Activated CD8-positive, alpha-beta T cell treated with anti-CD3 and anti-CD28 coated beads, Interleukin-2, amount 10 ng/mL, durations not matched to agents 7 days and 5 days (primary cell): ENCODE measurements around the gene PMP22. TPM values are rescaled to one million over a fixed set of nuclear protein-coding genes. Genes with fewer than 3 reads are reported as not detected.

Experiments
- ATAC-seq: fragments of 150-1000 bp; cut with Tn5 transposase; one replicate; pipeline ENCODE4 v1.10.0; 2021; ENCODE audit warnings: moderate library complexity
- CTCF ChIA-PET: fragments of 350-600 bp; sonication (Branson Sonifier 250); formaldehyde crosslinking; loops from one replicate; lab custom pipeline; 2021; ENCODE audit warnings: antibody characterized with exemption; lab: Charles Lee
- POLR2A ChIA-PET: fragments of 350-600 bp; sonication (Branson Sonifier 250); formaldehyde crosslinking; loops from one replicate; lab custom pipeline; 2021; ENCODE audit warnings: antibody characterized with exemption; lab: Charles Lee
- DNase-seq: peaks from one replicate; pipeline ENCODE4 v3.0.0-alpha.2; 2020
- H3K27ac Mint-ChIP-seq: one replicate; pipeline ENCODE4 v1.8.0; 2021; ENCODE audit warnings: mild to moderate bottlenecking, mixed read lengths
- H3K27me3 Mint-ChIP-seq: one replicate; pipeline ENCODE4 v1.8.0; 2021; ENCODE audit warnings: low read depth, mixed read lengths
- H3K36me3 Mint-ChIP-seq: one replicate; pipeline ENCODE4 v1.8.0; 2021; ENCODE audit warnings: low read depth, mixed read lengths
- H3K4me1 Mint-ChIP-seq: one replicate; pipeline ENCODE4 v1.8.0; 2021; ENCODE audit warnings: low read depth, mixed read lengths
- H3K4me3 Mint-ChIP-seq: one replicate; pipeline ENCODE4 v1.8.0; 2021; ENCODE audit warnings: mild to moderate bottlenecking, mixed read lengths
- H3K9me3 Mint-ChIP-seq: one replicate; pipeline ENCODE4 v1.8.0; 2022; ENCODE audit warnings: mixed read lengths; ENCODE audit not compliant: insufficient read depth
- total RNA-seq, 2 experiments: library from RNA; stranded (reverse); gene quantifications; one replicate each; pipeline ENCODE4 v1.2.3, GENCODE V29; 2021

Gene PMP22
- total RNA-seq: not detected

DNA sequence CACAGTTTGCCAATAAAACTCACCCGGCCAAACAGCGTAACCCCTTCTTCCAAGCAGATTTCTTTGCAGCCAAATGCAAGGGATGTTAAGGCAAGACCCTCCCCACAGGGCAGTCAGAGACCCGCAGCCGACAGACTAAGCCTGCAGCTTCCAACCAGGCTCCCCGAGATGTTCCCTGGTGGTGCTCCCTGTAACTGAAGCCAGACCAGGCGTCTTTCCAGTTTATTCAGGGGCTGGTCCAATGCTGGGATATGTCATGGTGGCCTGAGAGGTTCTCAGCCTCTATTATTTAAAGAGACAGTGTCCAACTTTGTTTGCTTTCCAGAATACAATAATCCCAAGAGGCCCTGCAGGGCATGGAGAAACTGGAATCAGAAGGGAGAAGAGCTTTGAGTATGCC, at the start of gene PMP22:
Gene PMP22, minus strand, starts transcription at position 196 of the 400 bp plus-strand sequence. CDS start 4,599 bp downstream, outside the sequence.
- ATAC-seq (no peak), DNase-seq (no peak)
- H3K27ac Mint-ChIP-seq: no peak within 1 kb of the TSS
- H3K9me3 Mint-ChIP-seq: no peaks in the 10 kb centered on the region
- H3K4me1 Mint-ChIP-seq: peaks cover 18% of the 10 kb centered on the region
- POLR2A ChIA-PET: interaction anchor here (0.6 kb wide), 1 partner anchor 118 kb away, joined by 3 read pairs; no protein-coding TSS in a partner anchor
- CTCF ChIA-PET: no interaction called here
- peaks cover 58% of the 10 kb centered on the region for H3K27me3 Mint-ChIP-seq
- H3K4me3 Mint-ChIP-seq: no peak within 1 kb of the TSS
- H3K36me3 Mint-ChIP-seq: no peaks in the 10 kb centered on the region

DNA sequence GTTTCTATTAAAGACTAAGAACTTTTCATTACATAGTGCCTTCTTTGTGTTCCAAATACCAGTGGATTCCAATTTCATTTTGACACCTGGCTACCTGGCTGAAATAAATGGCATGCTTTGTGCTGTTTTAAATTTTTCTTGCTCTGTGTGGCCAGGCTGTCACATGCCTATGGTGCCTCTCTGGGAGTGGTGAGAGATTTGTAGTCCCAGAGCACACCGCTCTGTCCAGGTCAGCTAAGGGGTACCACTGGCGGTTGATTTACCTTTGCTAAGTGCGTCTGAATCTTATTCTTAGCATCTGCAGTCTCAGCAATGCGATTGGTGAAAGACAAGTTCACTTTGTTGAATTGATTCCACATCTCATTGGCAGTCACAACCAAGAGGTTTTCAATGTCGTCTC, 46.9 kb upstream of the PMP22 start:
- Mint-ChIP-seq H3K27me3 (peaks cover 8% of the 10 kb centered on the region), H3K27ac (no peak overlapping the region), H3K4me1 (no peaks in the 10 kb centered on the region), H3K4me3 (no peak overlapping the region), H3K9me3 (no peaks in the 10 kb centered on the region), H3K36me3 (no peaks in the 10 kb centered on the region)
- DNase-seq (no peak), ATAC-seq (no peak)
- ChIA-PET POLR2A (no interaction called here), CTCF (no interaction called here)

DNA sequence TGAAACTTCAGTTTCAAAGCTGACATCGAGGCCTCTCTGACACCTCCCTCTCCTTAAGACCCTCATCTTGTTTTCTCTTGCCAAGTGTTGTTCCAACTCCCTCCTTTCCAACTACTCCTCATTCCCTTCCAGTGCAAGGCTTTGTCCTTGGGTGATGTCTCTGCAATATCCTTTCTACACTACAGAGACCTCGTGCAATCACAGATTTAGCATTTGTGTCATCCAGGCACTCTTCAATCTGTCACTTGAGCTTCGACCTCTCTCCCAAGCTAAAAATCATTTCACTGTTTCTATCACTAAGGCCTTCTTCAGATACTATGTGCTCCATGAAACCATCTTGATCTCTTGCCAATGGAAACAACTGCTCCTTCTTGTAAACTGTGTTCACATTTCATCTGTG, 44.7 kb upstream of the PMP22 start:
- ATAC-seq (no peak), DNase-seq (no peak)

DNA sequence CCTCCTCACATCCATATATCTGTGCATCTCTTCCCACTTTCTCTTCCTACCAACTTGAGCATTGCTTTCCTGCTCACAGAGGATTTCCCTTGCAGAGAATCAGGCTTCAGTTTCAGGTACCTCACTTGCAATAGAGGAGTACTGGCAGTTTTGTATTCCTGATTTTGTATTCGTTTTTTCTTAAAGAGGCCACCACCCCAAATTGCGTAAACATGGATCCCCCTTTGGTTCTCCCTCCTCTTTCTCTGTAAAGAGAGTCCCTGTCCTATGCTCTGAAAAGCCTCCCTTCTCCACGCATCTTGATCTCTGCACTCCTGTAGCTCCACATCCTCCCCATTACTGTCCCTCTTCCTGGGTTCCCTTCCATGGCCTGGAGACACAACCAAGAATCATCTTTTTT, 44.1 kb upstream of the PMP22 start:
- H3K27me3 Mint-ChIP-seq: peaks cover 4% of the 10 kb centered on the region
- no peak for ATAC-seq
- no peaks in the 10 kb centered on the region for H3K9me3 Mint-ChIP-seq
- no peaks in the 10 kb centered on the region for H3K36me3 Mint-ChIP-seq
- H3K4me1 Mint-ChIP-seq: peaks cover 2% of the 10 kb centered on the region
- no peak for DNase-seq
- H3K4me3 Mint-ChIP-seq: no peak overlapping the region
- H3K27ac Mint-ChIP-seq: no peak overlapping the region
- ChIA-PET POLR2A (no interaction called here), CTCF (no interaction called here)

More for the DNA sequence above, 44.7 kb upstream of the PMP22 start:
- Mint-ChIP-seq H3K36me3 (no peaks in the 10 kb centered on the region), H3K9me3 (no peaks in the 10 kb centered on the region), H3K27ac (no peak overlapping the region), H3K4me1 (peaks cover 2% of the 10 kb centered on the region), H3K27me3 (peaks cover 4% of the 10 kb centered on the region), H3K4me3 (no peak overlapping the region)
- CTCF ChIA-PET: no interaction called here
- POLR2A ChIA-PET: no interaction called here

DNA sequence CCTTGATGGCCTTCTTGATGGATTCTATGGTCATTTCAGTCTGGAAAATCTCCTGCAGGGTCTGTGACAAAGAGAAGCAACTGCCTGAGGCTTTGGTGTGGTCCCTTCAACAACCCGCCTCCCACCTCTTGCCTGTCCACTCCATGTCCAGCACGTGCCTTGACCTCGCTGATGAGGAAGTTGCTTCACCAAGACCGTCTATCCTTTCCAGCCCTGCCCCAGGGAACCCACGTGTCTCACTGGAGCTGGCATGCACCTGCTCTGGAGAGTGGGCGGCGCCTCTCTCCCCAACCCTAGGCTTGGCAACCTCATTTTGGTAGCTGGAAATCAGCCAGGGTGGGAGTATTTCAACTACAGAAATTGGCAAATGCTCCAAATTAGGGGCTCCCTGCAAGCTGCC, 43.6 kb upstream of the PMP22 start:
- H3K27ac Mint-ChIP-seq: no peak overlapping the region
- ATAC-seq: no peak
- DNase-seq: no peak
- H3K9me3 Mint-ChIP-seq: no peaks in the 10 kb centered on the region
- peaks cover 2% of the 10 kb centered on the region for H3K4me1 Mint-ChIP-seq
- H3K4me3 Mint-ChIP-seq: no peak overlapping the region
- H3K27me3 Mint-ChIP-seq: peaks cover 4% of the 10 kb centered on the region
- H3K36me3 Mint-ChIP-seq: no peaks in the 10 kb centered on the region
- POLR2A ChIA-PET: no interaction called here
- CTCF ChIA-PET: no interaction called here

DNA sequence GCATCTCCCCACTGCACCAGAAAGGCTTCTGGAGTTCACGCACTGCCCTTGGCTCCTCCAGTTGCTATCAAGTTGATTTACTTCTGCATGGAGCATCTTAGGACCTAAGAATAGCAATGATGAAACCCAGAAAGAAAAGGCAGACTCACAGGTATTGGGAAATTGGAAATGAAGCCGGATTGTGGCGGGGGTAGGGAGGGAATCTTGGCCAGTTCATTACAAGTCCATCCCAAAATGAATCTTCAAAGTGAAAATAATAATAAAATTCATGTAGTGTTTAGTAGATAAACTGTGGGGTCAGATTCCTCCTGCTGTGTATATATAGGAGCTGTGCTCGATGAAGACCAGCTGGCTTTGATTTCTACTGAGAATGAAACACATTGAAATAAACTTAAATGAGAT, 42.6 kb upstream of the PMP22 start:
- no peak for ATAC-seq
- ChIA-PET CTCF (no interaction called here), POLR2A (no interaction called here)
- Mint-ChIP-seq H3K36me3 (no peaks in the 10 kb centered on the region), H3K27me3 (peaks cover 4% of the 10 kb centered on the region), H3K9me3 (no peaks in the 10 kb centered on the region), H3K4me1 (peaks cover 2% of the 10 kb centered on the region), H3K27ac (no peak overlapping the region), H3K4me3 (no peak overlapping the region)
- DNase-seq: no peak

DNA sequence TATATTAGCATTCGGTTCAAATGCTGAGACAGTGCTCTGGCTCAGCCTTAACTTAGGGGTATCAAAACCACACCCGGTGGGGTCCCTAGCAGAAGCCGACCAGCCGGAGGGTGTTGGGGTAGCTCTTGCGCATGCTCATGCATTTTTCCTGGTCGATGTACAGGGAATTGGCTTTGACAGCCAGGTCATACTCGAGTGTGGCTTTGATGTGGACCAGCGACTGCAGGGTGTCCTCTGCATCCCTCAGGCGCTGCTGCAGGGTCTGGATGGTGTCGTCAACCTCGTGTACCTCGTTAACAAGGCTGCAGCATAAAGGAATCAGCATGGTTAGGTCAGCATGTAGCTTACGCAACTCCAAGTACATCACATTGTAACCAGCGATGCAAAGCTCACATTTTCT, 38.7 kb upstream of the PMP22 start:
- Mint-ChIP-seq H3K27ac (no peak overlapping the region), H3K27me3 (peaks cover 2% of the 10 kb centered on the region), H3K9me3 (no peaks in the 10 kb centered on the region), H3K36me3 (no peaks in the 10 kb centered on the region), H3K4me3 (no peak overlapping the region), H3K4me1 (peaks cover 2% of the 10 kb centered on the region)
- CTCF ChIA-PET: no interaction called here
- DNase-seq (no peak), ATAC-seq (no peak)
- POLR2A ChIA-PET: no interaction called here

DNA sequence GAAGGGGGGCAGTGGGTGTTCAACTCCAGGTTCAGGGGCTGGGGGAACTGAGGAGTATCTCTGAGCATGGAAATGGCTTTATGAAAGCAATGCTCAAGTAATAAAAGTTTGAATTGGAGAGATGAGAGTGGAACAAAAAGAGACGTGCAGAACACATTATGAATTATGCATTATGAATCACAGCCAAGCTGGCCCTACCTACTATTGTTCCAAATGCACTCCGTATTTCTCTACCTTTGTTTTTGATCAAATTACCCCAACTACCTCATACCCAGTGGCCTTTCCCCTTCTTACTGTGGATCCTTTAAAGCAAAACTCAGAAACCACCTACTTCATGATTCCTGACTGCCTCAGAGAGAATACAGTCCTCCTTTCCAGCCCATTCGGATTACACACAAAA, 38.1 kb upstream of the PMP22 start:
- no peak for DNase-seq
- CTCF ChIA-PET: no interaction called here
- peaks cover 2% of the 10 kb centered on the region for H3K4me1 Mint-ChIP-seq
- ATAC-seq: no peak
- no peak overlapping the region for H3K27ac Mint-ChIP-seq
- H3K27me3 Mint-ChIP-seq: peaks cover 2% of the 10 kb centered on the region
- no peaks in the 10 kb centered on the region for H3K36me3 Mint-ChIP-seq
- H3K9me3 Mint-ChIP-seq: no peaks in the 10 kb centered on the region
- no peak overlapping the region for H3K4me3 Mint-ChIP-seq
- POLR2A ChIA-PET: no interaction called here

DNA sequence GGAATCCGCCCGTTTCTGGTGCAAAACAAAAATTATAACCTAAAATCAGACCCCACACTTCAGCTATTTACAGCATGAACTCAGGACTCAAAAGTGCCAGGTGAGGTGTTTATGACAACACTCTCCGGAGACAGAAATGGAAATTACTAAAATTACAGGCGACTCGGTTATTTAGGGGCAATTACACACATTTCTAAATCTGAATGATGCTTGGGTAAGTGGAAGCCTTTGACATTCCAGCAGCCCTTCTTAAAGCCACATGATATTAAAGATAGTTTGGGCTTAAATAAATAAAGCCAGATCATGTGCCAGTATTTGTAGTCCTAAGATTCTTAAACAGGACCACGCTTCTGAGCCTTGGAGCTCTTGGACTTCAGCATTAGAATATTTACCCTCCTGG, 36.7 kb upstream of the PMP22 start:
- peaks cover 2% of the 10 kb centered on the region for H3K4me1 Mint-ChIP-seq
- DNase-seq (no peak), ATAC-seq (no peak)
- peaks cover 2% of the 10 kb centered on the region for H3K27me3 Mint-ChIP-seq
- H3K4me3 Mint-ChIP-seq: no peak overlapping the region
- no peaks in the 10 kb centered on the region for H3K9me3 Mint-ChIP-seq
- no peaks in the 10 kb centered on the region for H3K36me3 Mint-ChIP-seq
- ChIA-PET POLR2A (no interaction called here), CTCF (no interaction called here)
- no peak overlapping the region for H3K27ac Mint-ChIP-seq

DNA sequence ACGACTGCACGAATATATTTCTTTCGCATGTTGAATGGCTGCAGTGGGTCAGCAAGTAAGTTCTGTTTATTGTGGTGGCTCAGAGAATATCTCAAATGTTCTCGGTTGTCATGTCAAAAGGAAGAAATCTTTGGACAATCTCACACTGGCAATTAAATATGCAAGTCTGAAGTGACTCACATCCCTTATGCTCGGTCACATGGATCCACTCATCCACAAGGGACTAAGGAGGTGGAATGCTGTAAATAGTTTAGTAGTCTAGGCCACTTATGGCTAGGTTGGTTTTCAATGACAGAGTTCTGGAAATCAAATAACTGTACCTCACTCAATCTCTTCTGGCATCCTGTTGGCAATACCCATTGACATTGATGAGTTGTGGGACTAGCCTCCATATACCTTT, 33.0 kb upstream of the PMP22 start:
- CTCF ChIA-PET: no interaction called here
- H3K4me3 Mint-ChIP-seq: no peak overlapping the region
- POLR2A ChIA-PET: no interaction called here
- ATAC-seq: no peak
- no peaks in the 10 kb centered on the region for H3K9me3 Mint-ChIP-seq
- H3K4me1 Mint-ChIP-seq: no peaks in the 10 kb centered on the region
- H3K27me3 Mint-ChIP-seq: no peaks in the 10 kb centered on the region
- no peak overlapping the region for H3K27ac Mint-ChIP-seq
- no peak for DNase-seq
- H3K36me3 Mint-ChIP-seq: no peaks in the 10 kb centered on the region

DNA sequence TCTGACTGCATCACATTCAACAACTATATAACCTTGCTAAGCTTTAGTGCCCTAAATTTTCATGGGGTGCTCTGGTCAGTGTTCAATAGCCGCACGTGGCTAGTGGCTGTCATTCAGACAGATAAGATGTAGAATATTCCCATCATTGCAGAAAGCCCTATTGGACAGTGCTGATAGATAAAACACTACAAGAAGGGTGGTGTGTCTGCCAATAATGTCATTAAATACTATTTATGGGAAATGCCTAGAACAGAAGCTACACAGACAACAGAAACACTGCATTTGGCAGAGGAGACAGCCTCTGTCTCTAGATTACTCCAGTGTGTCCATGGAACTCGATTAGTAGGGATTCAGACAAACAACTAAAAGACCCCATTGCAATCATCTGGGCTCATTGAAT, 28.4 kb upstream of the PMP22 start:
- ATAC-seq (no peak), DNase-seq (no peak)
- peaks cover 1% of the 10 kb centered on the region for H3K27me3 Mint-ChIP-seq
- H3K9me3 Mint-ChIP-seq: no peaks in the 10 kb centered on the region
- H3K4me1 Mint-ChIP-seq: no peaks in the 10 kb centered on the region
- H3K4me3 Mint-ChIP-seq: no peak overlapping the region
- no peaks in the 10 kb centered on the region for H3K36me3 Mint-ChIP-seq
- H3K27ac Mint-ChIP-seq: no peak overlapping the region
- ChIA-PET CTCF (no interaction called here), POLR2A (no interaction called here)

DNA sequence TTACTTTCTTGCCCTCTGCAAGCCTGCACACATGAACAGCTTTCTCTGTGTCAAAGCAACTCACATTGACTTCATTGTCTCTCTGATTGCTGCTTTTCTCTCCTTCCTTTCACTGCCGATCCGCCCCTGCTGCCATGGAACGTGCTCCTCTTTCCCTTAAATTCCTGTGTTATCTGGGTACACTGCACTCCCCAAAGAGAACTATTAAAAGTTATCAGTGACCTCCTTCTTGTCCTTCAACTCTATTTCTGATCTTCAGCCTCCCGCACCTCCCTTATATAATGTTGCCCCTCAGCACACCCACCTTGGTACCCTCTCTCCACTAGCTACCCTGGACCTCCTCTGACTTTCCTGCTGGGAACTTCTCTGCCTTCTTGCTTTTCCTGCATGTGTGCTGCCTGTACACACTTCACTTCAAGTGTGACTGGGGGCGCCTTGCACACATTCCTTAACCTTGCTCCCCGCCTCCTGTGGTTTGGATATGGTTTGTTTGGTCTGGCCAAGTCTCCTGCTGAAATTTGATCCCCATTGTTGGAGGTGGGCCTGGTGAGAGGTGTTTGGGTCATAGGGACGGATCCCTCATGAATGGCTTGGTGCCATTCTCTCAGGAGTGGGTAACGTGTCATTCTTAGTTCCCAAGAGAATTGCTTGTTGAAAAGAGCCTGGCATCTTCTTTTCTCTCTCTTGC, 26.7 kb upstream of the PMP22 start:
- Mint-ChIP-seq H3K27me3 (peaks cover 11% of the 10 kb centered on the region), H3K4me1 (no peaks in the 10 kb centered on the region), H3K27ac (no peak overlapping the region), H3K36me3 (no peaks in the 10 kb centered on the region), H3K9me3 (no peaks in the 10 kb centered on the region), H3K4me3 (no peak overlapping the region)
- ChIA-PET CTCF (no interaction called here), POLR2A (no interaction called here)
- no peak for DNase-seq
- ATAC-seq: no peak

DNA sequence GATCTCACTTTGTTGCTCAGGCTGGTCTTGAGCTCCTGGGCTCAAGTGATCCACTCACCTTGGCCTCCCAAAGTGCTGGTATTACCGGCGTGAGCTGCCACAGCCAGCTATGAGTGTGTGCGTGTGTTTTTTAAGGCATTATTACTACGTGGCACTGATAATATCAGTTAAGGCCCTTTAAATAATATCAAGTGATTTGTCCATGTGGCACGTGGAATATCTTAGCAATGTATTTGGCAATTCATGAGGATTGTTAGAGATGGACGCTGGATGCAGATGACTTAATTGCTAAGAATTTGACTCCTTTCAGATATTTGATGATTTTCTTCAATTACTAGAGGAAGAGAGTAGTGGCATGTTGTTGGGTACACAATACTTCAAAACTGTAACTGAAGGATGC, 25.5 kb upstream of the PMP22 start:
- Mint-ChIP-seq H3K27me3 (peaks cover 12% of the 10 kb centered on the region), H3K27ac (no peak overlapping the region), H3K4me1 (no peaks in the 10 kb centered on the region), H3K36me3 (no peaks in the 10 kb centered on the region), H3K4me3 (no peak overlapping the region), H3K9me3 (no peaks in the 10 kb centered on the region)
- CTCF ChIA-PET: no interaction called here
- no peak for DNase-seq
- ATAC-seq: no peak
- POLR2A ChIA-PET: no interaction called here
